NCI-H2196 treated with DMSO at 0.1 percent for 48 hours (cell line): ENCODE measurements around the gene FBXO36.

Experiments used
- DNase-seq: peaks from one replicate; lab custom pipeline; 2025; ENCODE audit not compliant: unreplicated experiment; lab: John Stamatoyannopoulos, UW

The FBXO36 gene

GRCh38 chr2:230046491-230046890, 124.2 kb downstream of the FBXO36 start:
- DNase-seq: no peak

GRCh38 chr2:230048010-230048671, 125.8 kb downstream of the FBXO36 start:
- no peak for DNase-seq

DNA sequence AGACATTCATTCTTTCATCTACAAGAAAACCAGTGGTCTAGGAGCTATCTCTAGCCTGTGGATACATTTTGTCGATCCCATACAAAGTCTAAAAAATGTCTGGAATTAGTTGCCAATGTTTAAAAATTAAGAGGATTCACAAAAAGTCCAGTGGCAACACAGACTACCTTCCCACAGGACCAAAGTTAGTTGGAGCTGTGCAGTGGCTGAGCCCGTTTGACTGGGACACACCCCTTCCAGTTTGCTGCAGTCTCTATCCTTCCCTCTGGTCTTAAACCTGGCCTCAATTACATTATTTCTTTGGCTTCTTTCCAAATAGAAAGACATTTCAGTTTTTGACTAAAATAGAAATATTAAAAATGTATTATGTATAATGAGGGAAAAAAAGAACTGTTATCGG, 127.8 kb downstream of the FBXO36 start:
- DNase-seq: no peak

GRCh38 chr2:230052299-230052698, 130.0 kb downstream of the FBXO36 start:
- DNase-seq: no peak

GRCh38 chr2:230053753-230054478, 131.6 kb downstream of the FBXO36 start:
- no peak for DNase-seq

DNA sequence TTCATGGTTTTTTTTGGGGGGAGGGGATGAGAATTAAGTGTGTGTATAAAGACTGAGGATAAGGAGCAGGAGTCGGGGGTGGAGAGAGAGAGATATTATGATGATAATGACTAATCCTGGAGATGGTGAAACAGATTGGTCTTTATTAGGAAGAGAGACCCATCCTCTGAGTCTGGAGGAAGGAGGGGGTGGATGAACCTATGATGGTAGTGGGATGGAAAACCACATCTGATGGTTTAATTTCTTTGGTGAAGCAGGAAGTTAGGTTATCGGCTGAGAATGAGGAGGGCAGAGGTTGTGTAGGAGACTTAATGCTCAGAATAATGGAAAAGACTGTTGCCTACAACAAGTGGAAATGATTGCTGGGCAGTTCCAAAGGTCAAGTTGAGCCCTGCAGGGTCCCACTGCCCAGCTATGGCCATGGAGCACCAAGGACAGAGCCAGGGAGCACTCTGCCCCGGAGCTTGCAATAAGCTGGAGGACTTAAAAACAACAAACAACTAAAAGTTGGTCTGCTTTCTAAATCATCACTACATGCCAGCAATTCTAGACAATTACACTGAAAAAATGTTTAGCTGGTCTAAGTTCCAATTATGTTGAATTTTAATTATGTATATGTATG, 138.5 kb downstream of the FBXO36 start:
- DNase-seq: no peak
